OCI-LY7 (cell line): Measurements from ENCODE around the gene GALNT2. TPM values are rescaled to one million over a fixed set of nuclear protein-coding genes. Genes with fewer than 3 reads are reported as not detected.

Experiments used
- BruUV-seq: library from RNA; stranded (reverse); fragments of 400-500 nt; replicated peaks from 2 replicates; lab custom pipeline; 2021; lab: Mats Ljungman, UMichigan
- CTCF ChIA-PET: fragments of 300-600 bp; sonication (Branson Sonifier 250); formaldehyde crosslinking; loops from one replicate; lab custom pipeline; 2022; ENCODE audit warnings: antibody characterized with exemption; ENCODE audit not compliant: unreplicated experiment; lab: Charles Lee
- POLR2A ChIA-PET: fragments of 300-600 bp; sonication (Branson Sonifier 250); formaldehyde crosslinking; loops from one replicate; lab custom pipeline; 2022; ENCODE audit warnings: antibody characterized with exemption; lab: Charles Lee
- DNase-seq: peaks from one replicate; pipeline ENCODE4 v3.0.0-alpha.2; 2015; ENCODE audit warnings: low spot score
- H2AFZ ChIP-seq: fragments of 200-600 bp; sonication (generic), shearing (Covaris generic); 2 replicates; pipeline ENCODE4 v1.6.1; 2014; ENCODE audit warnings: mild to moderate bottlenecking, antibody characterized with exemption, low read length, moderate library complexity
- H3K27ac ChIP-seq: fragments of 200-600 bp; sonication (generic); 2 replicates; pipeline ENCODE4 v1.5.1; 2014; ENCODE audit warnings: mixed run types, low read depth, mild to moderate bottlenecking, moderate library complexity, low read length, inconsistent platforms; ENCODE audit not compliant: poor library complexity, severe bottlenecking
- H3K36me3 ChIP-seq: fragments of 200-600 bp; sonication (generic); 2 replicates; pipeline ENCODE4 v1.6.1; 2014; ENCODE audit warnings: mild to moderate bottlenecking, antibody characterized with exemption, low read length, moderate library complexity, mixed read lengths; ENCODE audit not compliant: insufficient read depth
- H3K4me1 ChIP-seq: fragments of 200-600 bp; sonication (generic); 2 replicates; pipeline ENCODE4 v1.5.1; 2014; ENCODE audit warnings: mild to moderate bottlenecking, low read length; ENCODE audit not compliant: insufficient read depth, poor library complexity, severe bottlenecking
- H3K4me2 ChIP-seq: fragments of 200-600 bp; sonication (generic); 2 replicates; pipeline ENCODE4 v1.6.1; 2014; ENCODE audit warnings: mild to moderate bottlenecking, low read length
- H3K4me3 ChIP-seq: fragments of 200-600 bp; sonication (generic); 2 replicates; pipeline ENCODE4 v1.5.1; 2014; ENCODE audit warnings: mild to moderate bottlenecking, low read depth, low read length; ENCODE audit not compliant: poor library complexity, severe bottlenecking
- H3K79me2 ChIP-seq: fragments of 200-600 bp; sonication (generic); 2 replicates; pipeline ENCODE4 v1.6.1; 2016; ENCODE audit warnings: low read depth, mild to moderate bottlenecking, low read length, moderate library complexity, mixed read lengths; ENCODE audit not compliant: insufficient read depth
- H3K9me2 ChIP-seq: fragments of 200-600 bp; sonication (generic); 2 replicates; pipeline ENCODE4 v1.6.1; 2016; ENCODE audit warnings: mild to moderate bottlenecking, low read length, mixed read lengths; ENCODE audit not compliant: insufficient read depth
- H3K9me3 ChIP-seq: fragments of 200-600 bp; sonication (generic); 2 replicates; pipeline ENCODE4 v1.6.1; 2014; ENCODE audit warnings: mild to moderate bottlenecking, mixed run types, low read length, mixed read lengths
- H4K20me1 ChIP-seq: fragments of 200-600 bp; sonication (generic); 2 replicates; pipeline ENCODE4 v1.6.1; 2014; ENCODE audit warnings: mild to moderate bottlenecking, antibody characterized with exemption, low read length, moderate library complexity, mixed read lengths; ENCODE audit not compliant: insufficient read depth
- EZH2phosphoT487 ChIP-seq: fragments of 200-600 bp; sonication (generic); IDR thresholded peaks from 2 replicates; pipeline ENCODE4 v1.6.1; 2018; ENCODE audit warnings: low read depth, borderline replicate concordance, mild to moderate bottlenecking, mixed run types, antibody characterized with exemption, low read length, moderate library complexity, mixed read lengths
- intact Hi-C: fragments of 100-400 bp; cut with micrococcal nuclease; formaldehyde crosslinking; loops from one replicate; pipeline ENCODE4 v1.10.0; 2022; ENCODE audit not compliant: unreplicated experiment
- total RNA-seq, 2 experiments: library from RNA; depleted of rRNA in 1 of 2; stranded (reverse); fragments of >200 nt in 1 of 2; shearing (Covaris generic) in 1 of 2; gene quantifications; 2 replicates each; pipeline ENCODE4 v1.2.3, GENCODE V29; 2014 to 2022
- TF ChIP-seq, protein P1 (sequence below): fragments of 200-600 bp; sonication (generic); conservative IDR thresholded peaks from 2 replicates; pipeline ENCODE4 v1.5.1; 2014; ENCODE audit warnings: mild to moderate bottlenecking, antibody characterized with exemption, low read length, moderate library complexity, mixed read lengths

The GALNT2 gene
- total RNA-seq, 2 experiments from 2014 or later, result 29.9 to 67.3 TPM

DNA sequence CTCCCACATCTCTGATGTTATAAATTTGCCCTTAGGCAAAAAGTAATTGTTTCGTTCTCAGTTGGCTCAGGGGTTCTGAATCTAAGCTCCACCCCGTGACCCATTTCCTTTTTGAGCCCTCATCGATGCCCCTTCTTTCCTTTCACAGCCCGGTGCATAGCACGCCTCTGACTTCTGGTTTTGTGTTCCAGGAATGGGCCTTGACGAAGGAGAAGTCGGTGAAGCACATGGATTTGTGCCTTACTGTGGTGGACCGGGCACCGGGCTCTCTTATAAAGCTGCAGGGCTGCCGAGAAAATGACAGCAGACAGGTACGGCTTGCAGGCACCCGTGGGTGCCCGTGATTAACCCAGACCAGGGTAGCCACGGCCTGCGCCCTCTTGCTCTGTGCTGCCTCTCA, 207.2 kb downstream of the GALNT2 start:
- no peak for DNase-seq
- H3K4me3 ChIP-seq, result no peak overlapping the region

DNA sequence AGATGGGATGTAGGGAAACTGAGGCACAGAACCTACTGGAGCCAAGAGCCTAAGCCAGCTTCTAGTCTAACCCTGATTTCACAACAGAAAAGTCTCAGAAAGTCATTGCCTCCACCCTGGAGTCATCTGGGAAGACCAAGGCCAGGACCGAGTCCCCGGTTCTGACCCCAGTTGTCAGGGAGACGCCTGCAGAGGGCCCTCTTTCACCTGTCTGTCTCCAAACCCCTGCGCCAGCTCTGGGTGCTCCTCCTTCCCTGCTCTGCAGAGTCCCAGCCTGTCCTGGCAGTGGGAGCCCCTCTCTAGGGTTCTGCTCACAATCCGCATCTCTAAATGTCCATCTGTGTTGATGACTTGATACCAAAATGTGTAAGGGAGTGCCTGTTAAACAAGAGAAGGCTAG, 209.4 kb downstream of the GALNT2 start:
- intact Hi-C loops, result no loop called here
- peak overlapping the region; percentile 47 for H3K27ac ChIP-seq
- no peaks in the 10 kb centered on the region for H3K9me3 ChIP-seq
- H3K4me1 ChIP-seq, result peaks cover 31% of the 10 kb centered on the region
- H3K4me2 ChIP-seq, result peak overlapping the region; percentile 41
- no peak overlapping the region for H3K4me3 ChIP-seq
- TF ChIP-seq EZH2phosphoT487, result no peak
- TF ChIP-seq, protein P1, sequence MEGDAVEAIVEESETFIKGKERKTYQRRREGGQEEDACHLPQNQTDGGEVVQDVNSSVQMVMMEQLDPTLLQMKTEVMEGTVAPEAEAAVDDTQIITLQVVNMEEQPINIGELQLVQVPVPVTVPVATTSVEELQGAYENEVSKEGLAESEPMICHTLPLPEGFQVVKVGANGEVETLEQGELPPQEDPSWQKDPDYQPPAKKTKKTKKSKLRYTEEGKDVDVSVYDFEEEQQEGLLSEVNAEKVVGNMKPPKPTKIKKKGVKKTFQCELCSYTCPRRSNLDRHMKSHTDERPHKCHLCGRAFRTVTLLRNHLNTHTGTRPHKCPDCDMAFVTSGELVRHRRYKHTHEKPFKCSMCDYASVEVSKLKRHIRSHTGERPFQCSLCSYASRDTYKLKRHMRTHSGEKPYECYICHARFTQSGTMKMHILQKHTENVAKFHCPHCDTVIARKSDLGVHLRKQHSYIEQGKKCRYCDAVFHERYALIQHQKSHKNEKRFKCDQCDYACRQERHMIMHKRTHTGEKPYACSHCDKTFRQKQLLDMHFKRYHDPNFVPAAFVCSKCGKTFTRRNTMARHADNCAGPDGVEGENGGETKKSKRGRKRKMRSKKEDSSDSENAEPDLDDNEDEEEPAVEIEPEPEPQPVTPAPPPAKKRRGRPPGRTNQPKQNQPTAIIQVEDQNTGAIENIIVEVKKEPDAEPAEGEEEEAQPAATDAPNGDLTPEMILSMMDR, result 0 out of 2 replicates have a peak, but pooled peaks have one; percentile 13
- DNase-seq, result no peak
- BruUV-seq, result no TSS peak
- no peaks in the 10 kb centered on the region for H4K20me1 ChIP-seq
- peaks cover 34% of the 10 kb centered on the region for H3K36me3 ChIP-seq
- ChIA-PET CTCF (interaction anchor here (1.1 kb wide), 1 partner anchor 12 kb away, joined by 3 read pairs; no protein-coding TSS in a partner anchor), POLR2A (no interaction called here)
- no peaks in the 10 kb centered on the region for H3K9me2 ChIP-seq
- H3K79me2 ChIP-seq, result no peaks in the 10 kb centered on the region
- no peak overlapping the region for H2AFZ ChIP-seq

More for the DNA sequence above, 207.2 kb downstream of the GALNT2 start:
- Histone ChIP-seq H3K4me2 (no peak overlapping the region), H3K36me3 (peaks cover 25% of the 10 kb centered on the region), H4K20me1 (no peaks in the 10 kb centered on the region), H3K27ac (no peak overlapping the region), H3K4me1 (peaks cover 50% of the 10 kb centered on the region), H3K79me2 (no peaks in the 10 kb centered on the region), H2AFZ (no peak overlapping the region), H3K9me2 (no peaks in the 10 kb centered on the region), H3K9me3 (no peaks in the 10 kb centered on the region)
- intact Hi-C loops, result no loop called here
- ChIA-PET CTCF (no interaction called here), POLR2A (interaction anchor here (0.6 to 1.6 kb wide), 2 partner anchors 8 to 552 kb away, joined by 5 read pairs; no protein-coding TSS in a partner anchor)
- TF ChIP-seq, protein P1, result no peak
- TF ChIP-seq EZH2phosphoT487, result no peak
- no TSS peak for BruUV-seq
